Activated CD8-positive, alpha-beta T cell treated with anti-CD3 and anti-CD28 coated beads, Interleukin-2, amount 10 ng/mL, durations not matched to agents 7 days and 5 days (primary cell): ENCODE results near the gene MBNL2. TPM values are rescaled to one million over a fixed set of nuclear protein-coding genes. Genes with fewer than 3 reads are reported as not detected.

Experiments
- ATAC-seq: fragments of 150-1000 bp; cut with Tn5 transposase; one replicate; pipeline ENCODE4 v1.10.0; 2021; ENCODE audit warnings: moderate library complexity
- CTCF ChIA-PET: fragments of 350-600 bp; sonication (Branson Sonifier 250); formaldehyde crosslinking; loops from one replicate; lab custom pipeline; 2021; ENCODE audit warnings: antibody characterized with exemption; lab: Charles Lee
- POLR2A ChIA-PET: fragments of 350-600 bp; sonication (Branson Sonifier 250); formaldehyde crosslinking; loops from one replicate; lab custom pipeline; 2021; ENCODE audit warnings: antibody characterized with exemption; lab: Charles Lee
- DNase-seq: peaks from one replicate; pipeline ENCODE4 v3.0.0-alpha.2; 2020
- H3K27ac Mint-ChIP-seq: one replicate; pipeline ENCODE4 v1.8.0; 2021; ENCODE audit warnings: mild to moderate bottlenecking, mixed read lengths
- H3K27me3 Mint-ChIP-seq: one replicate; pipeline ENCODE4 v1.8.0; 2021; ENCODE audit warnings: low read depth, mixed read lengths
- H3K36me3 Mint-ChIP-seq: one replicate; pipeline ENCODE4 v1.8.0; 2021; ENCODE audit warnings: low read depth, mixed read lengths
- H3K4me1 Mint-ChIP-seq: one replicate; pipeline ENCODE4 v1.8.0; 2021; ENCODE audit warnings: low read depth, mixed read lengths
- H3K4me3 Mint-ChIP-seq: one replicate; pipeline ENCODE4 v1.8.0; 2021; ENCODE audit warnings: mild to moderate bottlenecking, mixed read lengths
- H3K9me3 Mint-ChIP-seq: one replicate; pipeline ENCODE4 v1.8.0; 2022; ENCODE audit warnings: mixed read lengths; ENCODE audit not compliant: insufficient read depth
- total RNA-seq, 2 experiments: library from RNA; stranded (reverse); gene quantifications; one replicate each; pipeline ENCODE4 v1.2.3, GENCODE V29; 2021

MBNL2 gene
- total RNA-seq, 2 experiments from 2014 or later = 11.6 to 12.3 TPM

- ATAC-seq = no peak
- DNase-seq = no peak
- Mint-ChIP-seq H3K27ac (no peak overlapping the region), H3K36me3 (peaks cover 2% of the 10 kb centered on the region), H3K9me3 (no peaks in the 10 kb centered on the region), H3K27me3 (no peaks in the 10 kb centered on the region), H3K4me1 (peaks cover 9% of the 10 kb centered on the region), H3K4me3 (no peak overlapping the region)
- ChIA-PET POLR2A (no interaction called here), CTCF (interaction anchor here (3.3 to 4.8 kb wide), 2 partner anchors 8 to 257 kb away, joined by 20 to 22 read pairs; no protein-coding TSS in a partner anchor)
Observed at GRCh38 chr13:97367016-97367822, 145.1 kb downstream of the MBNL2 start.

- ATAC-seq (peak; percentile 82), DNase-seq (no peak)
- Mint-ChIP-seq H3K9me3 (no peaks in the 10 kb centered on the region), H3K27ac (peak overlapping the region; percentile 84), H3K4me1 (peaks cover 9% of the 10 kb centered on the region), H3K4me3 (peak overlapping the region; percentile 78), H3K27me3 (no peaks in the 10 kb centered on the region), H3K36me3 (peaks cover 2% of the 10 kb centered on the region)
- ChIA-PET CTCF (interaction anchor here (1.4 to 3.3 kb wide), 4 partner anchors 10 to 543 kb away, joined by 3 to 20 read pairs (median 8); partner anchors contain the start of gene MBNL2), POLR2A (no interaction called here)
Observed at GRCh38 chr13:97369261-97369893, 147.2 kb downstream of the MBNL2 start.

- H3K9me3 Mint-ChIP-seq = no peaks in the 10 kb centered on the region
- H3K36me3 Mint-ChIP-seq = no peaks in the 10 kb centered on the region
- ATAC-seq = no peak
- H3K27ac Mint-ChIP-seq = no peak overlapping the region
- CTCF ChIA-PET = interaction anchor here (0.7 kb wide), 2 partner anchors 12 to 161 kb away, joined by 3 read pairs; no protein-coding TSS in a partner anchor
- POLR2A ChIA-PET = no interaction called here
- no peak overlapping the region for H3K4me3 Mint-ChIP-seq
- DNase-seq = no peak
- H3K27me3 Mint-ChIP-seq = no peaks in the 10 kb centered on the region
- H3K4me1 Mint-ChIP-seq = peaks cover 9% of the 10 kb centered on the region
Observed at GRCh38 chr13:97371486-97372109, 149.5 kb downstream of the MBNL2 start.

DNA sequence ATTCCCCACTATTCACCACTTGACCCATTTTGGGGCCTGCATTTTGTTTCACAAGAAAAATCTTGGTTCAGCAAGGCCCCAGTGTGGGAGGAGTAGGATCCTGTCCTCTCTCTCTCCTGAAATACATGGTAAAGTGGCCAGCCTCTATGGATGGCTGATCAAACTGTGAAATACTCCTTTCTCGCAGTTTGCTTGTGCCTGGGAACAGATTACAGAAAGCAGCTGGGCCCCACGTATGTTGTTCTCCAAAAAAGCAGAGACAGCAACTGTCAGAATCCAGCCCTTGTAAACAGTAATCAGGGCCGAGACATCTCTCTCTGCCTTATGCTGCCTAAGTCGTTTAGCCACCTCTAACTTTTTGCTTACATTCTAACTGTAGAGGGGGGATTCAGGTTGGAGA is 150.8 kb downstream of the MBNL2 start:
- POLR2A ChIA-PET = no interaction called here
- Mint-ChIP-seq H3K9me3 (no peaks in the 10 kb centered on the region), H3K27me3 (no peaks in the 10 kb centered on the region), H3K36me3 (no peaks in the 10 kb centered on the region), H3K4me3 (no peak overlapping the region), H3K4me1 (peaks cover 9% of the 10 kb centered on the region), H3K27ac (no peak overlapping the region)
- DNase-seq (no peak), ATAC-seq (no peak)
- CTCF ChIA-PET = interaction anchor here (1.0 kb wide), 1 partner anchor 12 kb away, joined by 3 read pairs; no protein-coding TSS in a partner anchor

- Mint-ChIP-seq H3K9me3 (no peaks in the 10 kb centered on the region), H3K27ac (no peak overlapping the region), H3K36me3 (no peaks in the 10 kb centered on the region), H3K4me3 (no peak overlapping the region), H3K4me1 (peaks cover 6% of the 10 kb centered on the region), H3K27me3 (no peaks in the 10 kb centered on the region)
- DNase-seq (no peak), ATAC-seq (no peak)
- ChIA-PET POLR2A (no interaction called here), CTCF (no interaction called here)
Observed at GRCh38 chr13:97373787-97374186, 151.7 kb downstream of the MBNL2 start.

DNA sequence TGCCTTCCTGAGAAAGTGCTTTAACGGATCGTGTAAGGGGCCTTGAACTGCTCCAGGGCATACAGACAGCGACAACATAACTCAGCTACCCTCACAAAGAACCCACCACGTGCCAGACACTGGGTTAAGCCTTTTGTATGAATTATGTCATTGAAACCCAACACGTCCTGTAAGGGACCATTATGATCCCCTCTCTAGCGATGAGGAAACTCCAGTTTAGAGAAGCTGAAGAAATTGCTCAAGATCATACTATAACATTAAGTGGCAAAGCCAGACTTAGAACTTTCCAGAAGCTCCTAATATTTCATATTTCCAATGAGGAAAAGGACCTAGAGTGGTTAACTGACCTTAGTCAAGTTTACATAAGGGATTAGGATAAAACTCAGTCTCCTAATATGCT is 154.8 kb downstream of the MBNL2 start:
- CTCF ChIA-PET = interaction anchor here (1.7 kb wide), 1 partner anchor 17 kb away, joined by 6 read pairs; no protein-coding TSS in a partner anchor
- POLR2A ChIA-PET = no interaction called here
- DNase-seq (no peak), ATAC-seq (no peak)
- H3K9me3 Mint-ChIP-seq = no peaks in the 10 kb centered on the region
- H3K27ac Mint-ChIP-seq = no peak overlapping the region
- no peaks in the 10 kb centered on the region for H3K4me1 Mint-ChIP-seq
- no peaks in the 10 kb centered on the region for H3K36me3 Mint-ChIP-seq
- no peaks in the 10 kb centered on the region for H3K27me3 Mint-ChIP-seq
- no peak overlapping the region for H3K4me3 Mint-ChIP-seq

GRCh38 chr13:97379386-97379785 is 157.3 kb downstream of the MBNL2 start:
- Mint-ChIP-seq H3K36me3 (peaks cover 6% of the 10 kb centered on the region), H3K4me1 (no peaks in the 10 kb centered on the region), H3K9me3 (no peaks in the 10 kb centered on the region), H3K27me3 (no peaks in the 10 kb centered on the region), H3K27ac (no peak overlapping the region), H3K4me3 (no peak overlapping the region)
- CTCF ChIA-PET = no interaction called here
- POLR2A ChIA-PET = no interaction called here
- ATAC-seq = no peak
- DNase-seq = no peak

- no peaks in the 10 kb centered on the region for H3K27me3 Mint-ChIP-seq
- H3K4me1 Mint-ChIP-seq = peaks cover under 1% of the 10 kb centered on the region
- H3K9me3 Mint-ChIP-seq = no peaks in the 10 kb centered on the region
- ATAC-seq (no peak), DNase-seq (no peak)
- H3K4me3 Mint-ChIP-seq = no peak overlapping the region
- peak overlapping the region; percentile 9 for H3K27ac Mint-ChIP-seq
- CTCF ChIA-PET = no interaction called here
- H3K36me3 Mint-ChIP-seq = peaks cover 6% of the 10 kb centered on the region
- POLR2A ChIA-PET = no interaction called here
Observed at GRCh38 chr13:97380696-97381095, 158.6 kb downstream of the MBNL2 start.

GRCh38 chr13:97381189-97381588 is 159.1 kb downstream of the MBNL2 start:
- H3K27ac Mint-ChIP-seq = peak overlapping the region; percentile 9
- CTCF ChIA-PET = no interaction called here

GRCh38 chr13:97382276-97382675 is 160.1 kb downstream of the MBNL2 start:
- ChIA-PET POLR2A (no interaction called here), CTCF (no interaction called here)

More at GRCh38 chr13:97381189-97381588, 159.1 kb downstream of the MBNL2 start:
- no peak overlapping the region for H3K4me3 Mint-ChIP-seq
- H3K9me3 Mint-ChIP-seq = no peaks in the 10 kb centered on the region
- ATAC-seq (no peak), DNase-seq (no peak)
- H3K27me3 Mint-ChIP-seq = no peaks in the 10 kb centered on the region
- H3K36me3 Mint-ChIP-seq = peaks cover 9% of the 10 kb centered on the region
- peaks cover 4% of the 10 kb centered on the region for H3K4me1 Mint-ChIP-seq
- POLR2A ChIA-PET = no interaction called here

DNA sequence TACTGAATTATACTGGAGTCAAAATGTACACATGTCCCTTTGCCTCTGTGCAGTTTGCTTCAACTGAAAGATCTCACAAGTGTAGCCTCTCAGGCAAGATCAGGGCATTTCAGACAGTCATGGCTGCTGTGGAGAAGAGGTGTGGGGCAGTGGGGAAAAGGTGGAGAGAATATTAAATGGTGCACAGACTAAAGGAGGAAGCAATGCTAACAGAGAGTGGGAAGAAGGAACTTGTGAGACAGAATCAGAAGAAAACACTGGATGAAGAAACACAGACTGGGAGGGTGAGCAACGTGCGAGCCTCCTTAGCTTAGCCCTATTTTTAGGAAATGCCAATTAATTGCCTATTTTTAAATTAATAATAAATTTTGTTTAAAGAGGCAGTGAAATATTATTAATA is 162.2 kb downstream of the MBNL2 start:
- Mint-ChIP-seq H3K36me3 (peaks cover 12% of the 10 kb centered on the region), H3K4me1 (peaks cover 23% of the 10 kb centered on the region), H3K4me3 (no peak overlapping the region), H3K27ac (no peak overlapping the region), H3K9me3 (no peaks in the 10 kb centered on the region), H3K27me3 (no peaks in the 10 kb centered on the region)
- no peak for ATAC-seq
- ChIA-PET CTCF (interaction anchor here (0.5 kb wide), 1 partner anchor 702 kb away, joined by 3 read pairs; no protein-coding TSS in a partner anchor), POLR2A (no interaction called here)
- no peak for DNase-seq

More at GRCh38 chr13:97382276-97382675, 160.1 kb downstream of the MBNL2 start:
- Mint-ChIP-seq H3K9me3 (no peaks in the 10 kb centered on the region), H3K27me3 (no peaks in the 10 kb centered on the region), H3K27ac (no peak overlapping the region), H3K4me1 (peaks cover 15% of the 10 kb centered on the region), H3K4me3 (no peak overlapping the region), H3K36me3 (peaks cover 12% of the 10 kb centered on the region)
- DNase-seq = no peak
- no peak for ATAC-seq
